Endothelial cell of umbilical vein (primary cell): ENCODE data around the gene ALOX5. TPM values are rescaled to one million over a fixed set of nuclear protein-coding genes. Genes with fewer than 3 reads are reported as not detected.

Experiments used
- BruUV-seq: library from RNA; stranded (reverse); fragments of 400-500 nt; replicated peaks from 2 replicates; lab custom pipeline; 2021; lab: Mats Ljungman, UMichigan
- CTCF ChIA-PET: fragments of 300-600, 350-600 bp; sonication (Branson Sonifier 250); formaldehyde crosslinking; loops from one replicate; lab custom pipeline; 2021; ENCODE audit warnings: antibody characterized with exemption, inconsistent platforms; lab: Charles Lee
- POLR2A ChIA-PET: fragments of 300-600, 350-600 bp; sonication (Branson Sonifier 250); formaldehyde crosslinking; loops from one replicate; lab custom pipeline; 2021; ENCODE audit warnings: antibody characterized with exemption, inconsistent platforms; lab: Charles Lee
- DNase-seq: peaks from one replicate; pipeline ENCODE4 v3.0.0-alpha.2; 2011; ENCODE audit warnings: low read depth, low spot score
- FAIRE-seq: peaks from 2 replicates; lab custom pipeline; 2011; peaks lifted over from hg19 to GRCh38; lab: Jason Lieb, UNC
- H2AFZ ChIP-seq: 2 replicates; pipeline ENCODE4 v1.6.0; 2012; ENCODE audit warnings: low read depth, low read length, control low read depth, inconsistent platforms
- H3K27ac ChIP-seq: 2 replicates; pipeline ENCODE4 v1.5.1; 2011; ENCODE audit warnings: low read depth, mild to moderate bottlenecking, control low read depth, low read length, moderate library complexity; ENCODE audit not compliant: insufficient read depth
- H3K27me3 ChIP-seq, 2 experiments: 2 replicates each; pipeline versions ENCODE4 v1.6.0 to v1.6.1; 2011; ENCODE audit warnings: low read length in 2 of 2, mixed read lengths in 1 of 2; ENCODE audit not compliant: control insufficient read depth in 2 of 2, insufficient read depth in 2 of 2
- H3K36me3 ChIP-seq, 2 experiments: 2 replicates in 1 of 2; 3 replicates in 1 of 2; pipeline ENCODE4 v1.5.1; 2011; ENCODE audit warnings: low read length in 2 of 2, mild to moderate bottlenecking in 1 of 2, moderate library complexity in 1 of 2; ENCODE audit not compliant: control insufficient read depth in 2 of 2, insufficient read depth in 2 of 2; ENCODE audit errors: extremely low read depth in 1 of 2
- H3K4me1 ChIP-seq: 3 replicates; pipeline ENCODE4 v1.5.1; 2011; ENCODE audit warnings: mild to moderate bottlenecking, low read length; ENCODE audit not compliant: control insufficient read depth, insufficient read depth; ENCODE audit errors: extremely low read depth
- H3K4me2 ChIP-seq: 2 replicates; pipeline ENCODE4 v1.6.1; 2011; ENCODE audit warnings: low read length, control low read depth, mixed read lengths; ENCODE audit not compliant: insufficient read depth
- H3K4me3 ChIP-seq, 3 experiments: fragments of 200-600 bp in 1 of 3; sonication (generic), shearing (Covaris generic) in 1 of 3; replicated peaks in 1 of 3; 2 replicates each; pipeline ENCODE4 v1.5.1; 2011 to 2016; ENCODE audit warnings: control low read depth in 3 of 3, low read length in 3 of 3, mild to moderate bottlenecking in 2 of 3, inconsistent platforms in 1 of 3, low read depth in 1 of 3, moderate library complexity in 1 of 3; ENCODE audit not compliant: insufficient read depth in 1 of 3
- H3K79me2 ChIP-seq: 2 replicates; pipeline ENCODE4 v1.6.0; 2012; ENCODE audit warnings: low read length, inconsistent platforms; ENCODE audit not compliant: control insufficient read depth, insufficient read depth
- H3K9ac ChIP-seq: replicated peaks from 2 replicates; pipeline ENCODE3; 2011; ENCODE audit warnings: low read length, control low read depth; ENCODE audit not compliant: insufficient read depth; ENCODE audit errors: extremely low read depth
- H3K9me1 ChIP-seq: replicated peaks from 3 replicates; pipeline ENCODE4 v1.6.0; 2011; ENCODE audit warnings: mild to moderate bottlenecking, low read length; ENCODE audit not compliant: control insufficient read depth, insufficient read depth; ENCODE audit errors: extremely low read depth
- H3K9me3 ChIP-seq: replicated peaks from 2 replicates; pipeline ENCODE4 v1.5.1; 2012; ENCODE audit warnings: low read length, inconsistent platforms; ENCODE audit not compliant: control insufficient read depth, insufficient read depth
- H4K20me1 ChIP-seq: replicated peaks from 2 replicates; pipeline ENCODE3; 2011; ENCODE audit warnings: mild to moderate bottlenecking, low read length; ENCODE audit not compliant: control insufficient read depth, insufficient read depth; ENCODE audit errors: extremely low read depth
- EZH2 ChIP-seq: IDR thresholded peaks from 2 replicates; pipeline ENCODE4 v1.6.1; 2012; ENCODE audit warnings: borderline replicate concordance, low read depth, mild to moderate bottlenecking, moderate library complexity, low read length, inconsistent platforms; ENCODE audit not compliant: severe bottlenecking
- FOS ChIP-seq: IDR thresholded peaks from 2 replicates; pipeline ENCODE4 v1.6.1; 2011; ENCODE audit warnings: mild to moderate bottlenecking, low read length, moderate library complexity, borderline replicate concordance; ENCODE audit not compliant: insufficient read depth
- GATA2 ChIP-seq: IDR thresholded peaks from 2 replicates; pipeline ENCODE4 v1.7.0; 2011; ENCODE audit warnings: low read depth, mild to moderate bottlenecking, moderate library complexity, mixed read lengths, low read length; ENCODE audit not compliant: insufficient read length, insufficient read depth
- JUN ChIP-seq: IDR thresholded peaks from 2 replicates; pipeline ENCODE4 v1.6.1; 2011; ENCODE audit warnings: borderline replicate concordance, low read depth; ENCODE audit not compliant: insufficient read length, insufficient read depth
- MYC ChIP-seq: IDR thresholded peaks from one replicate; pipeline ENCODE4 v1.6.1; 2011; ENCODE audit warnings: mild to moderate bottlenecking, low read depth, low read length
- POLR2A ChIP-seq: IDR thresholded peaks from 2 replicates; pipeline ENCODE4 v1.6.1; 2012; ENCODE audit warnings: low read depth, mild to moderate bottlenecking, control low read depth, low read length
- POLR2AphosphoS5 ChIP-seq: IDR thresholded peaks from 2 replicates; pipeline ENCODE4 v1.6.1; 2012; ENCODE audit warnings: low read depth, mild to moderate bottlenecking, control low read depth, low read length, moderate library complexity; ENCODE audit not compliant: insufficient read depth
- dilution Hi-C: fragments of 300-500 bp; cut with MboI; formaldehyde crosslinking; loops from one replicate; pipeline ENCODE4 v1.15.0; 2019; ENCODE audit warnings: low sequenced_read_pairs; ENCODE audit not compliant: extremely low pct_ligation_motif_present
- intact Hi-C: fragments of 100-400 bp; cut with micrococcal nuclease; formaldehyde crosslinking; loops from one replicate; pipeline ENCODE4 v1.10.0; 2022
- polyA plus RNA-seq, 4 experiments: library from polyadenylated mRNA; depleted of rRNA in 3 of 4; stranded (reverse) in 3 of 4; unstranded in 1 of 4; fragments of >200 nt; gene quantifications; 2 replicates each; pipeline versions ENCODE4 v1.2.1 to v1.2.3, GENCODE V29; 2011 to 2012; ENCODE audit warnings: missing spikeins in 1 of 4
- total RNA-seq: library from RNA; stranded (reverse); gene quantifications from 2 replicates; pipeline ENCODE4 v1.2.3, GENCODE V29; 2021
- TF ChIP-seq, protein P1 (sequence below), 2 donors: IDR thresholded peaks; 1 replicate in 1 of 2; 2 replicates in 1 of 2; pipeline ENCODE4 v1.5.1; 2011; ENCODE audit warnings: low read length in 2 of 2, mild to moderate bottlenecking in 2 of 2, moderate library complexity in 2 of 2, control low read depth in 1 of 2, inconsistent platforms in 1 of 2, low read depth in 1 of 2; ENCODE audit not compliant: insufficient read depth in 1 of 2; ENCODE audit errors: extremely low read depth in 1 of 2
- TF ChIP-seq, protein P2 (sequence below): IDR thresholded peaks from 2 replicates; pipeline ENCODE4 v1.6.1; 2011; ENCODE audit not compliant: insufficient read depth, insufficient read length

Gene ALOX5
- total and polyA plus RNA-seq, 2 donors (not counting 3 experiments of a cell fraction or from before 2014, with no cell fraction given) = 0.04 TPM; not detected in 1

DNA sequence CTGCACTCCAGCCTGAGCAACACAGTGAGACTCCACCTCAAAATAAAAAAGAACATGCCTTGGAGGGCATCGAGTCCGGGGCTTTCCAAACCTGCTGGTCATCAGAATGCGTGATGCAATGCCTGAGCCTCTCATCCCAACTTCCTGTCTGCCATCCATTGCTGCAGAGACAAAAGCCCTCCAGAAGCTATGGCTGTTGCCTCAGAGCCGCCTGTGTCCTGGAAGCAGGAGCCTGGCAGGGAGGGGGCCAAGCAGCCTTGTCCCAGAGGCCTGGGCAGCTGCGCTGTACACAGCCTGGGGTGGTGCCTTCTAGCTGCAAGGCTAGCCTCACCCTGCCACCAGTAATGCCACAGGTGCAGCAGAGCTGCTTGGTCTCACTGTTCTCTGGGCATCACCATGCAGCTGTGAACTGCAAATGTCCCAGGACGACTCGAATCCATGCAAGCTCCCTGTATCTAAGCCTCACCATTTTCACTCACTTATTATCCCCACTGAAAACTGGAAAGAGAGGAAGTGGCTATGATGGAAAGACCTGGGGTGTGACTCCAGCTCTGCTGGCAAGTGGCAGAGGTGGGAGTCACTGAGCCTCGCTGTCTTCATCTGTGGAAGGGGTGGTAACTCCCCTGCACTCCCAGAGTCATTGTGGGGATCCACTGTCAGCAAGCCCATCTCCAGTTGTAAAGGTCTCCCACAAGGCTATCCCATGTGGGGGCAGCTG lies 7.0 kb downstream of the ALOX5 start:
- H3K4me3 ChIP-seq = no peak overlapping the region
- no peak overlapping the region for H3K27ac ChIP-seq
- no peaks in the 10 kb centered on the region for H4K20me1 ChIP-seq
- H3K36me3 ChIP-seq = no peaks in the 10 kb centered on the region
- BruUV-seq = no TSS peak
- intact Hi-C loops = no loop called here
- dilution Hi-C loops = no loop called here
- no peaks in the 10 kb centered on the region for H3K27me3 ChIP-seq
- H2AFZ ChIP-seq = no peak overlapping the region
- no peaks in the 10 kb centered on the region for H3K9me1 ChIP-seq
- POLR2A ChIA-PET = no interaction called here
- CTCF ChIA-PET = no interaction called here
- H3K79me2 ChIP-seq = no peaks in the 10 kb centered on the region
- H3K9me3 ChIP-seq = no peaks in the 10 kb centered on the region
- DNase-seq (no peak), FAIRE-seq (no peak)
- H3K9ac ChIP-seq = no peak overlapping the region
- H3K4me2 ChIP-seq = no peak overlapping the region
- no peak for TF ChIP-seq MYC
- TF ChIP-seq, protein P1, sequence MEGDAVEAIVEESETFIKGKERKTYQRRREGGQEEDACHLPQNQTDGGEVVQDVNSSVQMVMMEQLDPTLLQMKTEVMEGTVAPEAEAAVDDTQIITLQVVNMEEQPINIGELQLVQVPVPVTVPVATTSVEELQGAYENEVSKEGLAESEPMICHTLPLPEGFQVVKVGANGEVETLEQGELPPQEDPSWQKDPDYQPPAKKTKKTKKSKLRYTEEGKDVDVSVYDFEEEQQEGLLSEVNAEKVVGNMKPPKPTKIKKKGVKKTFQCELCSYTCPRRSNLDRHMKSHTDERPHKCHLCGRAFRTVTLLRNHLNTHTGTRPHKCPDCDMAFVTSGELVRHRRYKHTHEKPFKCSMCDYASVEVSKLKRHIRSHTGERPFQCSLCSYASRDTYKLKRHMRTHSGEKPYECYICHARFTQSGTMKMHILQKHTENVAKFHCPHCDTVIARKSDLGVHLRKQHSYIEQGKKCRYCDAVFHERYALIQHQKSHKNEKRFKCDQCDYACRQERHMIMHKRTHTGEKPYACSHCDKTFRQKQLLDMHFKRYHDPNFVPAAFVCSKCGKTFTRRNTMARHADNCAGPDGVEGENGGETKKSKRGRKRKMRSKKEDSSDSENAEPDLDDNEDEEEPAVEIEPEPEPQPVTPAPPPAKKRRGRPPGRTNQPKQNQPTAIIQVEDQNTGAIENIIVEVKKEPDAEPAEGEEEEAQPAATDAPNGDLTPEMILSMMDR (IDR thresholded peaks at IDR 0.05; ENCODE audit: extremely low read depth in 1 of 2, insufficient read depth in 1 of 2, low read depth in 1 of 2, low read length in 2 of 2) = no peak
- TF ChIP-seq, protein P2, sequence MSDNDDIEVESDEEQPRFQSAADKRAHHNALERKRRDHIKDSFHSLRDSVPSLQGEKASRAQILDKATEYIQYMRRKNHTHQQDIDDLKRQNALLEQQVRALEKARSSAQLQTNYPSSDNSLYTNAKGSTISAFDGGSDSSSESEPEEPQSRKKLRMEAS = no peak
- no peak for TF ChIP-seq EZH2
- TF ChIP-seq POLR2A = no peak
- TF ChIP-seq GATA2 = no peak
- TF ChIP-seq JUN = no peak
- TF ChIP-seq POLR2AphosphoS5 = no peak
- TF ChIP-seq FOS = no peak
- no peaks in the 10 kb centered on the region for H3K4me1 ChIP-seq
